Panc1 (cell line): Measurements from ENCODE around the gene FSTL4.

ENCODE experiments used
- CTCF ChIP-seq: fragments of 450-650 bp; IDR thresholded peaks from 2 replicates; pipeline ENCODE4 v1.5.1; 2017; ENCODE audit warnings: mild to moderate bottlenecking
- POLR2AphosphoS5 ChIP-seq: IDR thresholded peaks from 2 replicates; pipeline ENCODE4 v1.6.1; 2012; ENCODE audit warnings: mild to moderate bottlenecking, low read depth, low read length, moderate library complexity
- REST ChIP-seq, 2 experiments: IDR thresholded peaks; 2 replicates each; pipeline ENCODE4 v1.6.1; 2011 to 2012; ENCODE audit warnings: low read depth in 2 of 2, control low read depth in 1 of 2, low read length in 1 of 2, mild to moderate bottlenecking in 1 of 2, moderate library complexity in 1 of 2; ENCODE audit not compliant: insufficient read depth in 1 of 2
- SIN3A ChIP-seq: IDR thresholded peaks from 2 replicates; pipeline ENCODE4 v1.6.1; 2012; ENCODE audit warnings: low read depth, mild to moderate bottlenecking, low read length, moderate library complexity, borderline replicate concordance; ENCODE audit not compliant: insufficient read depth

- TF ChIP-seq CTCF (no peak), REST (IDR thresholded peaks at IDR 0.05; ENCODE audit: insufficient read depth in 1 of 2, low read depth in 2 of 2, low read length in 1 of 2) (no peak), SIN3A (no peak), POLR2AphosphoS5 (no peak)
Measured at GRCh38 chr5:133404724-133405123, 207.6 kb downstream of the FSTL4 start.
